Progenitor cell of endocrine pancreas (in vitro differentiated cells): ENCODE data around the gene RTP5. TPM values are rescaled to one million over a fixed set of nuclear protein-coding genes. Genes with fewer than 3 reads are reported as not detected.

Experiments used
- DNase-seq: peaks from one replicate; pipeline ENCODE4 v3.0.0; 2021; ENCODE audit warnings: low spot score; ENCODE audit not compliant: unreplicated experiment
- H3K27ac Mint-ChIP-seq: 2 replicates; pipeline ENCODE4 v1.8.0; 2021; ENCODE audit warnings: mild to moderate bottlenecking, moderate library complexity, mixed read lengths
- H3K27me3 Mint-ChIP-seq: 2 replicates; pipeline ENCODE4 v1.8.0; 2021; ENCODE audit warnings: mixed read lengths
- H3K36me3 Mint-ChIP-seq: 2 replicates; pipeline ENCODE4 v1.8.0; 2022; ENCODE audit warnings: mixed read lengths; ENCODE audit not compliant: insufficient read depth
- H3K4me1 Mint-ChIP-seq: 2 replicates; pipeline ENCODE4 v1.8.0; 2021; ENCODE audit warnings: low read depth, mixed read lengths
- H3K4me3 Mint-ChIP-seq: 2 replicates; pipeline ENCODE4 v1.8.0; 2021; ENCODE audit warnings: low read depth, mild to moderate bottlenecking, moderate library complexity, mixed read lengths
- H3K9me3 Mint-ChIP-seq: 2 replicates; pipeline ENCODE4 v1.8.0; 2021; ENCODE audit warnings: low read depth, mixed read lengths
- CTCF ChIP-seq: fragments of 200-600 bp; sonication (generic); IDR thresholded peaks from one replicate; pipeline ENCODE4 v1.5.0; 2021; ENCODE audit warnings: antibody characterized with exemption, mild to moderate bottlenecking; ENCODE audit not compliant: unreplicated experiment
- total RNA-seq: library from RNA; stranded (reverse); gene quantifications from 2 replicates; pipeline ENCODE4 v1.2.1, GENCODE V29; 2021

RTP5 gene
- total RNA-seq, 1 donor from 2014 or later = not detected

GRCh38 chr2:241852981-241853631 lies 16.4 kb upstream of the RTP5 start:
- no peak for TF ChIP-seq CTCF
- H3K27ac Mint-ChIP-seq = no peak overlapping the region
- no peaks in the 10 kb centered on the region for H3K36me3 Mint-ChIP-seq
- DNase-seq = no peak
- H3K4me1 Mint-ChIP-seq = no peaks in the 10 kb centered on the region
- no peaks in the 10 kb centered on the region for H3K9me3 Mint-ChIP-seq
- H3K4me3 Mint-ChIP-seq = no peak overlapping the region
- peaks cover 3% of the 10 kb centered on the region for H3K27me3 Mint-ChIP-seq

GRCh38 chr2:241853651-241854341 lies 15.7 kb upstream of the RTP5 start:
- Mint-ChIP-seq H3K4me3 (no peak overlapping the region), H3K4me1 (no peaks in the 10 kb centered on the region), H3K27ac (no peak overlapping the region), H3K36me3 (no peaks in the 10 kb centered on the region), H3K27me3 (peaks cover 1% of the 10 kb centered on the region), H3K9me3 (no peaks in the 10 kb centered on the region)
- DNase-seq = no peak
- TF ChIP-seq CTCF = no peak

- no peak for TF ChIP-seq CTCF
- no peak overlapping the region for H3K27ac Mint-ChIP-seq
- H3K27me3 Mint-ChIP-seq = no peaks in the 10 kb centered on the region
- H3K4me1 Mint-ChIP-seq = no peaks in the 10 kb centered on the region
- DNase-seq = no peak
- H3K9me3 Mint-ChIP-seq = no peaks in the 10 kb centered on the region
- H3K4me3 Mint-ChIP-seq = no peak overlapping the region
- H3K36me3 Mint-ChIP-seq = no peaks in the 10 kb centered on the region
Observed at GRCh38 chr2:241854342-241855244, 14.9 kb upstream of the RTP5 start.

- no peak overlapping the region for H3K27ac Mint-ChIP-seq
- no peaks in the 10 kb centered on the region for H3K36me3 Mint-ChIP-seq
- TF ChIP-seq CTCF = no peak
- DNase-seq = no peak
- H3K9me3 Mint-ChIP-seq = no peaks in the 10 kb centered on the region
- no peaks in the 10 kb centered on the region for H3K4me1 Mint-ChIP-seq
- no peaks in the 10 kb centered on the region for H3K27me3 Mint-ChIP-seq
- H3K4me3 Mint-ChIP-seq = no peak overlapping the region
Observed at GRCh38 chr2:241855245-241855887, 14.2 kb upstream of the RTP5 start.
